Suprapubic skin (tissue), 4 donors: Measurements from ENCODE around the gene CASK. TPM values are rescaled to one million over a fixed set of nuclear protein-coding genes. Genes with fewer than 3 reads are reported as not detected.

Experiments used
- DNase-seq, 2 donors: peaks; one replicate each; pipeline ENCODE4 v3.0.0-alpha.2; 2019; ENCODE audit warnings: low spot score in 2 of 2
- H3K27ac ChIP-seq: fragments of 200-600 bp; sonication (generic); one replicate; pipeline ENCODE4 v1.5.1; 2019
- H3K27me3 ChIP-seq: fragments of 200-600 bp; sonication (generic); one replicate; pipeline ENCODE4 v1.5.1; 2019
- H3K36me3 ChIP-seq: fragments of 200-600 bp; sonication (generic); one replicate; pipeline ENCODE4 v1.5.1; 2019
- H3K4me1 ChIP-seq: fragments of 200-600 bp; sonication (generic); one replicate; pipeline ENCODE4 v1.5.1; 2019
- H3K4me3 ChIP-seq: fragments of 200-600 bp; sonication (generic); one replicate; pipeline ENCODE4 v1.5.1; 2019; ENCODE audit warnings: mild to moderate bottlenecking
- H3K9me3 ChIP-seq: fragments of 200-600 bp; sonication (generic); one replicate; pipeline ENCODE4 v1.5.1; 2019
- CTCF ChIP-seq, 2 donors: fragments of 200-600 bp in 1 of 2; fragments of 450-650 bp in 1 of 2; sonication (generic) in 1 of 2; IDR thresholded peaks; one replicate each; pipeline ENCODE4 v1.5.1; 2016 to 2019; ENCODE audit warnings: antibody characterized with exemption in 2 of 2, mild to moderate bottlenecking in 1 of 2, moderate library complexity in 1 of 2
- EP300 ChIP-seq: sonication (generic); formaldehyde crosslinking; IDR thresholded peaks from one replicate; pipeline ENCODE4 v1.6.1; 2017; ENCODE audit warnings: antibody characterized with exemption
- POLR2A ChIP-seq, 2 donors: fragments of 450-650 bp; IDR thresholded peaks; one replicate each; pipeline ENCODE4 v1.6.1; 2017; ENCODE audit warnings: antibody characterized with exemption in 2 of 2, mild to moderate bottlenecking in 2 of 2, moderate library complexity in 2 of 2
- POLR2AphosphoS5 ChIP-seq, 3 donors: sonication (generic); formaldehyde crosslinking; IDR thresholded peaks; one replicate each; pipeline ENCODE4 v1.6.1; 2017; ENCODE audit warnings: antibody characterized with exemption in 3 of 3
- WGBS: methylation state at CpG from one replicate; pipeline ENCODE4 v1.1.5; 2018; 5-methylcytosine and 5-hydroxymethylcytosine counted together
- total RNA-seq, 4 donors: library from RNA; depleted of rRNA; stranded (reverse); fragments of >200 nt; gene quantifications; one replicate each; pipeline ENCODE4 v1.1.0, GENCODE V29; 2016

Gene CASK
- total RNA-seq, 4 donors from 2014 or later = 19.4 to 28.6 (median 25.3) TPM

- no peak for DNase-seq
- H3K27me3 ChIP-seq = no peaks in the 10 kb centered on the region
- 47% methylated on average over 4 of the region's 4 CpGs for WGBS
These were observed 381.2 kb downstream of the CASK start for GRCh38 chrX:41542135-41542534.

GRCh38 chrX:41541386-41541785 is 382.0 kb downstream of the CASK start:
- no peaks in the 10 kb centered on the region for H3K27me3 ChIP-seq
- H3K4me3 ChIP-seq = no peak overlapping the region
- 73% methylated on average over 2 of the region's 2 CpGs for WGBS
- no peak for DNase-seq
- H3K36me3 ChIP-seq = no peaks in the 10 kb centered on the region
- no peaks in the 10 kb centered on the region for H3K9me3 ChIP-seq
- H3K4me1 ChIP-seq = no peaks in the 10 kb centered on the region
- TF ChIP-seq POLR2AphosphoS5 (IDR thresholded peaks at IDR 0.05) (no peak), EP300 (no peak), POLR2A (IDR thresholded peaks at IDR 0.05) (no peak), CTCF (IDR thresholded peaks at IDR 0.05) (no peak)
- no peak overlapping the region for H3K27ac ChIP-seq

More at GRCh38 chrX:41542135-41542534, 381.2 kb downstream of the CASK start:
- no peak for TF ChIP-seq EP300
- no peak for TF ChIP-seq POLR2AphosphoS5 (IDR thresholded peaks at IDR 0.05)
- TF ChIP-seq CTCF (IDR thresholded peaks at IDR 0.05) = no peak
- no peak for TF ChIP-seq POLR2A (IDR thresholded peaks at IDR 0.05)
- no peak overlapping the region for H3K4me3 ChIP-seq
- H3K27ac ChIP-seq = no peak overlapping the region
- H3K9me3 ChIP-seq = no peaks in the 10 kb centered on the region
- no peaks in the 10 kb centered on the region for H3K36me3 ChIP-seq
- H3K4me1 ChIP-seq = no peaks in the 10 kb centered on the region

GRCh38 chrX:41538707-41539106 is 384.6 kb downstream of the CASK start:
- 85% methylated on average over 4 of the region's 4 CpGs for WGBS

GRCh38 chrX:41530085-41530484 is 393.3 kb downstream of the CASK start:
- no peak for DNase-seq
- TF ChIP-seq EP300 (no peak), CTCF (IDR thresholded peaks at IDR 0.05) (no peak), POLR2AphosphoS5 (IDR thresholded peaks at IDR 0.05) (no peak), POLR2A (IDR thresholded peaks at IDR 0.05) (no peak)
- Histone ChIP-seq H3K27me3 (no peaks in the 10 kb centered on the region), H3K9me3 (no peaks in the 10 kb centered on the region), H3K36me3 (peaks cover 26% of the 10 kb centered on the region), H3K4me3 (no peak overlapping the region), H3K4me1 (no peaks in the 10 kb centered on the region), H3K27ac (no peak overlapping the region)

More at GRCh38 chrX:41538707-41539106, 384.6 kb downstream of the CASK start:
- H3K36me3 ChIP-seq = no peaks in the 10 kb centered on the region
- no peaks in the 10 kb centered on the region for H3K27me3 ChIP-seq
- H3K9me3 ChIP-seq = no peaks in the 10 kb centered on the region
- no peak overlapping the region for H3K4me3 ChIP-seq
- TF ChIP-seq POLR2A (IDR thresholded peaks at IDR 0.05) (no peak), EP300 (no peak), CTCF (IDR thresholded peaks at IDR 0.05) (no peak), POLR2AphosphoS5 (IDR thresholded peaks at IDR 0.05) (no peak)
- DNase-seq = no peak
- H3K27ac ChIP-seq = no peak overlapping the region
- H3K4me1 ChIP-seq = no peaks in the 10 kb centered on the region

- no peaks in the 10 kb centered on the region for H3K4me1 ChIP-seq
- TF ChIP-seq POLR2AphosphoS5 (IDR thresholded peaks at IDR 0.05) (no peak), EP300 (no peak), CTCF (IDR thresholded peaks at IDR 0.05) (no peak), POLR2A (IDR thresholded peaks at IDR 0.05) (no peak)
- no peak overlapping the region for H3K4me3 ChIP-seq
- peaks cover 26% of the 10 kb centered on the region for H3K36me3 ChIP-seq
- no peak for DNase-seq
- H3K27ac ChIP-seq = no peak overlapping the region
- 88% methylated on average over 11 of the region's 11 CpGs for WGBS
- H3K9me3 ChIP-seq = no peaks in the 10 kb centered on the region
- H3K27me3 ChIP-seq = no peaks in the 10 kb centered on the region
These were observed 394.1 kb downstream of the CASK start for GRCh38 chrX:41529221-41529620.
